Adrenal gland (tissue), 5 donors: ENCODE data around the gene ADARB2.

Experiments
- CTCF ChIP-seq, 6 experiments: fragments of 450-650 bp in 4 of 6; fragments of 200-600 bp in 2 of 6; sonication (generic) in 1 of 6; IDR thresholded peaks; 1 replicate in 5 of 6; 2 replicates in 1 of 6; pipeline versions ENCODE4 v1.5.1 to v1.8.0; 2016 to 2021; ENCODE audit warnings: antibody characterized with exemption in 6 of 6, mild to moderate bottlenecking in 2 of 6, moderate library complexity in 1 of 6
- POLR2A ChIP-seq, 2 donors: fragments of 450-650 bp; IDR thresholded peaks; one replicate each; pipeline ENCODE4 v1.6.1; 2017; ENCODE audit warnings: antibody characterized with exemption in 2 of 2, mild to moderate bottlenecking in 2 of 2, moderate library complexity in 1 of 2
- donor health status: DM: no; HTN: no; CAD: no.

DNA sequence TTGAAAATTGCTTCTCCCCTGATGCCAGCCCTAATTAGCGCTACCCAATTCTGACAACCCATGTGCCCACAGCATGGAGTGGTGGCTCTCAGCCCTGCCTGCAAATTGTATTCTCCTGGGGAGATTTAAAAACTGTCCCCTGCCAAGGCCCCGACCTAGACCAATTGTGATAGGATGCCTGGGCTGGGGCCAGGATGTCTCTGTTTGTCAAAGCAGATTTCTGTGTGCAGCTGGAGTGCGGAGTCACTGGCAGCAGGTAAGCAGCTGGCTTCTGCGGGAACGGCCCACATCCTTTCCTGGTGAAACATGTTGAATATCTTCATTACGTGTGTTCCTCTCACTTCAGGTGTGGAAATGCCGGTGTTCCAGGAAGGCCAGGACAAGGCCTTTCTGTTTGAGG is 442.6 kb downstream of the ADARB2 start:
- TF ChIP-seq CTCF (IDR thresholded peaks at IDR 0.05) (no peak), POLR2A (IDR thresholded peaks at IDR 0.05) (no peak)
